Astrocyte (in vitro differentiated cells and primary cell): Measurements from ENCODE around the gene RTN3. TPM values are rescaled to one million over a fixed set of nuclear protein-coding genes. Genes with fewer than 3 reads are reported as not detected.

Source experiments
- total RNA-seq: library from RNA; stranded (reverse); gene quantifications from 2 replicates; pipeline ENCODE4 v1.2.1, GENCODE V29; 2021

RTN3 gene
- total RNA-seq, 1 donor from 2014 or later, result 99.5 TPM

Other genes with a start within 250 kb of the RTN3 start
- 0.36 and 0.50 TPM in 2 replicates for gene PLAAT5, start 190.3 kb upstream of the RTN3 start, total RNA-seq
- gene LGALS12, start 175.4 kb upstream of the RTN3 start, total RNA-seq, result not detected in 2 replicates
- 4.9 and 7.8 TPM in 2 replicates for gene PLAAT4, start 144.7 kb upstream of the RTN3 start, total RNA-seq
- 0.52 TPM in 1 of 2 replicates, not detected in the other for gene PLAAT2, start 118.1 kb upstream of the RTN3 start, total RNA-seq
- 11.5 and 15.5 TPM in 2 replicates for gene PLAAT3, start 67.1 kb upstream of the RTN3 start, total RNA-seq
- 45.2 and 47.9 TPM in 2 replicates for gene ATL3, start 10.1 kb upstream of the RTN3 start, total RNA-seq
- 29.0 and 31.2 TPM in 2 replicates for gene ZFTA, start 87.3 kb downstream of the RTN3 start, total RNA-seq
- 43.7 and 48.3 TPM in 2 replicates for gene SPINDOC, start 132.0 kb downstream of the RTN3 start, total RNA-seq
- gene MARK2, start 157.6 kb downstream of the RTN3 start, total RNA-seq, result 37.2 and 38.1 TPM in 2 replicates
- gene RCOR2, start 235.7 kb downstream of the RTN3 start, total RNA-seq, result 18.8 and 20.3 TPM in 2 replicates